K562 (cell line): ENCODE data around the gene ANKRD13C. TPM values are rescaled to one million over a fixed set of nuclear protein-coding genes. Genes with fewer than 3 reads are reported as not detected.
A peak's percentile ranks its signal among the peaks of the same experiment; 100 is the strongest.

ENCODE experiments used
- COPS2 ChIP-seq: fragments of 450-650 bp; conservative IDR thresholded peaks from 2 replicates; pipeline ENCODE4 v1.6.1; 2016; ENCODE audit warnings: mild to moderate bottlenecking, moderate library complexity
- EGR1 ChIP-seq: fragments of 450-650 bp; conservative IDR thresholded peaks from 2 replicates; pipeline ENCODE4 v1.6.1; 2017; ENCODE audit warnings: mild to moderate bottlenecking
- FOXM1 ChIP-seq, 2 experiments: fragments of 450-650 bp in 1 of 2; sonication (generic) in 1 of 2; formaldehyde crosslinking in 1 of 2; IDR thresholded peaks; 2 replicates each; pipeline versions ENCODE4 v1.6.1 to v1.9.0; 2017 to 2022; ENCODE audit warnings: low read depth in 2 of 2, mild to moderate bottlenecking in 2 of 2, missing genetic modification reagents in 1 of 2, moderate library complexity in 1 of 2
- FOXO4 ChIP-seq: fragments of 450-650 bp; formaldehyde crosslinking; IDR thresholded peaks from 2 replicates; pipeline ENCODE4 v1.4.0; 2020; ENCODE audit warnings: mild to moderate bottlenecking, moderate library complexity
- GABPB1 ChIP-seq: sonication (generic); formaldehyde crosslinking; IDR thresholded peaks from 2 replicates; pipeline ENCODE4 v1.8.0; 2022; ENCODE audit warnings: mild to moderate bottlenecking, missing genetic modification reagents
- GTF2E2 ChIP-seq: fragments of 200-800 bp; sonication (Bioruptor generic); IDR thresholded peaks from 2 replicates; pipeline ENCODE4 v1.6.1; 2016; ENCODE audit warnings: missing genetic modification characterization, missing compliant biosample characterization
- HLTF ChIP-seq: fragments of 450-650 bp; IDR thresholded peaks from 2 replicates; pipeline ENCODE4 v1.6.1; 2016
- RBM22 ChIP-seq: fragments of 200-400 bp; formaldehyde crosslinking; IDR thresholded peaks from 2 replicates; pipeline ENCODE4 v1.6.1; 2018; ENCODE audit warnings: low read length, low read depth; ENCODE audit not compliant: poor library complexity, severe bottlenecking
- RFX1 ChIP-seq: fragments of 450-650 bp; IDR thresholded peaks from 2 replicates; pipeline ENCODE4 v1.6.1; 2016; ENCODE audit warnings: mild to moderate bottlenecking, moderate library complexity
- SMC3 ChIP-seq: conservative IDR thresholded peaks from 2 replicates; pipeline ENCODE4 v1.6.1; 2011; ENCODE audit warnings: low read depth, low read length, improper control_type of control experiment; ENCODE audit not compliant: insufficient read depth
- TAF7 ChIP-seq: fragments of 450-650 bp; IDR thresholded peaks from 2 replicates; pipeline ENCODE4 v1.6.1; 2016; ENCODE audit warnings: missing genetic modification characterization, missing compliant biosample characterization
- TCF7L2 ChIP-seq: fragments of 150-350 bp; IDR thresholded peaks from 2 replicates; pipeline ENCODE4 v1.6.1; 2016; ENCODE audit warnings: low read depth, mild to moderate bottlenecking, low read length, moderate library complexity
- ZNF239 ChIP-seq: fragments of 250-450 bp; sonication (Bioruptor Pico); IDR thresholded peaks from 2 replicates; pipeline ENCODE4 v1.4.0; 2020; ENCODE audit warnings: mild to moderate bottlenecking
- ZNF277 ChIP-seq: fragments of 250-450 bp; sonication (Bioruptor Pico); IDR thresholded peaks from 2 replicates; pipeline ENCODE4 v1.8.0; 2022; ENCODE audit warnings: inconsistent platforms, mild to moderate bottlenecking, moderate library complexity, borderline replicate concordance
- ZNF449 ChIP-seq: fragments of 250-450 bp; sonication (Bioruptor Pico); IDR thresholded peaks from 2 replicates; pipeline ENCODE4 v1.8.0; 2022; ENCODE audit warnings: moderate library complexity, mild to moderate bottlenecking, inconsistent platforms
- ZNF76 ChIP-seq: fragments of 250-450 bp; sonication (Bioruptor Pico); IDR thresholded peaks from 2 replicates; pipeline ENCODE4 v1.4.0; 2020; ENCODE audit warnings: mild to moderate bottlenecking, moderate library complexity, borderline replicate concordance
- ZNF766 ChIP-seq: fragments of 200-800 bp; sonication (Bioruptor generic); conservative IDR thresholded peaks from 2 replicates; pipeline ENCODE4 v1.6.1; 2016; ENCODE audit warnings: missing genetic modification characterization, missing compliant biosample characterization
- ZNF785 ChIP-seq: fragments of 250-450 bp; sonication (Bioruptor Pico); IDR thresholded peaks from 2 replicates; pipeline ENCODE4 v1.4.0; 2020; ENCODE audit warnings: mild to moderate bottlenecking
- polyA plus RNA-seq, 8 experiments: library from polyadenylated mRNA; depleted of rRNA in 4 of 8; stranded (reverse) in 5 of 8; unstranded in 3 of 8; fragments of >200 nt; fragmentation: Nextera tagmentation in 2 of 8; fragmentation: Illumina TruSeq in 1 of 8; extraction: Ambion mirVana in 2 of 8; extraction: Trizol in 1 of 8; gene quantifications; 2 replicates each; pipeline versions ENCODE4 v1.2.1 to v1.2.3, GENCODE V29; 2011 to 2014; ENCODE audit warnings: inconsistent platforms in 1 of 8, missing spikeins in 1 of 8
- total RNA-seq, 7 experiments: library from RNA; depleted of rRNA in 6 of 7; stranded (reverse); fragments of >200 nt in 6 of 7; fragmentation: Illumina TruSeq in 2 of 7; extraction: Trizol in 2 of 7; gene quantifications; 2 replicates each; pipeline versions ENCODE4 v1.2.1 to v1.2.3, GENCODE V29; 2011 to 2021; ENCODE audit warnings: low replicate concordance in 1 of 7
- TF ChIP-seq, protein P1 (sequence below): sonication (generic); formaldehyde crosslinking; IDR thresholded peaks from 2 replicates; pipeline ENCODE4 v1.8.0; 2022; ENCODE audit warnings: mild to moderate bottlenecking, missing genetic modification reagents

ANKRD13C gene
- total and polyA plus RNA-seq, 9 of the 15 experiments (the other 6 are each of a cell fraction or from before 2014, with no cell fraction given): 3.4 to 22.8 (median 12.5) TPM

GRCh38 chr1:70354332-70355110 is at the start of gene ANKRD13C (continued):
- TF ChIP-seq TCF7L2 (no peak), RFX1 (no peak), ZNF277 (0 out of 2 replicates have a peak, but pooled peaks have one; percentile 10), FOXM1 (IDR thresholded peaks at IDR 0.05; ENCODE audit: low read depth) (peak; percentile 54), FOXM1 (CRISPR knock-in tag; IDR thresholded peaks at IDR 0.05; ENCODE audit: low read depth) (no peak), ZNF76 (0 out of 2 replicates have a peak, but pooled peaks have one; percentile 59), EGR1 (peak; percentile 41), COPS2 (no peak), SMC3 (0 out of 2 replicates have a peak, but pooled peaks have one; percentile 3), ZNF766 (CRISPR knock-in tag) (peak; percentile 47; the same call in 1 of the 2 replicates), FOXO4 (CRISPR knock-in tag) (peak; percentile 75; the same call in 1 of the 2 replicates), ZNF449 (CRISPR knock-in tag) (peak; percentile 40; the same call in 1 of the 2 replicates), RBM22 (peak; percentile 40), GTF2E2 (tag) (peak; percentile 93), GABPB1 (CRISPR knock-in tag) (peak; percentile 94), TAF7 (tag) (peak; percentile 93), ZNF785 (no peak), ZNF239 (CRISPR knock-in tag) (peak; percentile 54), HLTF (0 out of 2 replicates have a peak, but pooled peaks have one; percentile 63)
- TF ChIP-seq, protein P1, sequence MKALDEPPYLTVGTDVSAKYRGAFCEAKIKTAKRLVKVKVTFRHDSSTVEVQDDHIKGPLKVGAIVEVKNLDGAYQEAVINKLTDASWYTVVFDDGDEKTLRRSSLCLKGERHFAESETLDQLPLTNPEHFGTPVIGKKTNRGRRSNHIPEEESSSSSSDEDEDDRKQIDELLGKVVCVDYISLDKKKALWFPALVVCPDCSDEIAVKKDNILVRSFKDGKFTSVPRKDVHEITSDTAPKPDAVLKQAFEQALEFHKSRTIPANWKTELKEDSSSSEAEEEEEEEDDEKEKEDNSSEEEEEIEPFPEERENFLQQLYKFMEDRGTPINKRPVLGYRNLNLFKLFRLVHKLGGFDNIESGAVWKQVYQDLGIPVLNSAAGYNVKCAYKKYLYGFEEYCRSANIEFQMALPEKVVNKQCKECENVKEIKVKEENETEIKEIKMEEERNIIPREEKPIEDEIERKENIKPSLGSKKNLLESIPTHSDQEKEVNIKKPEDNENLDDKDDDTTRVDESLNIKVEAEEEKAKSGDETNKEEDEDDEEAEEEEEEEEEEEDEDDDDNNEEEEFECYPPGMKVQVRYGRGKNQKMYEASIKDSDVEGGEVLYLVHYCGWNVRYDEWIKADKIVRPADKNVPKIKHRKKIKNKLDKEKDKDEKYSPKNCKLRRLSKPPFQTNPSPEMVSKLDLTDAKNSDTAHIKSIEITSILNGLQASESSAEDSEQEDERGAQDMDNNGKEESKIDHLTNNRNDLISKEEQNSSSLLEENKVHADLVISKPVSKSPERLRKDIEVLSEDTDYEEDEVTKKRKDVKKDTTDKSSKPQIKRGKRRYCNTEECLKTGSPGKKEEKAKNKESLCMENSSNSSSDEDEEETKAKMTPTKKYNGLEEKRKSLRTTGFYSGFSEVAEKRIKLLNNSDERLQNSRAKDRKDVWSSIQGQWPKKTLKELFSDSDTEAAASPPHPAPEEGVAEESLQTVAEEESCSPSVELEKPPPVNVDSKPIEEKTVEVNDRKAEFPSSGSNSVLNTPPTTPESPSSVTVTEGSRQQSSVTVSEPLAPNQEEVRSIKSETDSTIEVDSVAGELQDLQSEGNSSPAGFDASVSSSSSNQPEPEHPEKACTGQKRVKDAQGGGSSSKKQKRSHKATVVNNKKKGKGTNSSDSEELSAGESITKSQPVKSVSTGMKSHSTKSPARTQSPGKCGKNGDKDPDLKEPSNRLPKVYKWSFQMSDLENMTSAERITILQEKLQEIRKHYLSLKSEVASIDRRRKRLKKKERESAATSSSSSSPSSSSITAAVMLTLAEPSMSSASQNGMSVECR (CRISPR knock-in tag): peak; percentile 55; the same call in 1 of the 2 replicates
